ENCODE data around the gene SPECC1L.

Gene SPECC1L

GRCh38 chr22:24330636-24331035, 60.0 kb downstream of the SPECC1L start:
- H3K36me3 Mint-ChIP-seq: peaks cover 43% of the 10 kb centered on the region
- H3K4me1 Mint-ChIP-seq: peaks cover 50% of the 10 kb centered on the region
- no peak for DNase-seq
- no peak overlapping the region for H3K4me3 Mint-ChIP-seq
- no peaks in the 10 kb centered on the region for H3K27me3 Mint-ChIP-seq
- no peaks in the 10 kb centered on the region for H3K9me3 Mint-ChIP-seq
- CTCF ChIA-PET: no interaction called here
- peak overlapping the region; percentile 35 for H3K27ac Mint-ChIP-seq

GRCh38 chr22:24331468-24332440, 61.1 kb downstream of the SPECC1L start:
- no peak overlapping the region for H3K27ac Mint-ChIP-seq
- CTCF ChIA-PET: interaction anchor here (0.9 to 1.1 kb wide), 2 partner anchors 17 to 190 kb away, joined by 3 read pairs; no protein-coding TSS in a partner anchor
- no peak for DNase-seq
- H3K4me3 Mint-ChIP-seq: no peak overlapping the region
- H3K9me3 Mint-ChIP-seq: no peaks in the 10 kb centered on the region
- no peaks in the 10 kb centered on the region for H3K27me3 Mint-ChIP-seq
- peaks cover 43% of the 10 kb centered on the region for H3K36me3 Mint-ChIP-seq
- H3K4me1 Mint-ChIP-seq: peaks cover 42% of the 10 kb centered on the region

GRCh38 chr22:24333301-24333700, 62.7 kb downstream of the SPECC1L start:
- H3K4me3 Mint-ChIP-seq: no peak overlapping the region
- H3K27ac Mint-ChIP-seq: no peak overlapping the region
- peaks cover 43% of the 10 kb centered on the region for H3K36me3 Mint-ChIP-seq
- H3K4me1 Mint-ChIP-seq: peaks cover 38% of the 10 kb centered on the region
- no peak for DNase-seq
- H3K27me3 Mint-ChIP-seq: no peaks in the 10 kb centered on the region
- CTCF ChIA-PET: interaction anchor here (1.1 kb wide), 1 partner anchor 32 kb away, joined by 3 read pairs; no protein-coding TSS in a partner anchor
- no peaks in the 10 kb centered on the region for H3K9me3 Mint-ChIP-seq

- peaks cover 35% of the 10 kb centered on the region for H3K36me3 Mint-ChIP-seq
- H3K4me1 Mint-ChIP-seq: peaks cover 20% of the 10 kb centered on the region
- H3K4me3 Mint-ChIP-seq: no peak overlapping the region
- no peaks in the 10 kb centered on the region for H3K27me3 Mint-ChIP-seq
- CTCF ChIA-PET: interaction anchor here (1.0 kb wide), 1 partner anchor 12 kb away, joined by 3 read pairs; no protein-coding TSS in a partner anchor
- no peak overlapping the region for H3K27ac Mint-ChIP-seq
- H3K9me3 Mint-ChIP-seq: no peaks in the 10 kb centered on the region
- DNase-seq: no peak
Measured at GRCh38 chr22:24335496-24335895, 64.9 kb downstream of the SPECC1L start.

- Mint-ChIP-seq H3K36me3 (peaks cover 32% of the 10 kb centered on the region), H3K9me3 (no peaks in the 10 kb centered on the region), H3K27ac (no peak overlapping the region), H3K4me1 (peaks cover 17% of the 10 kb centered on the region), H3K4me3 (no peak overlapping the region), H3K27me3 (no peaks in the 10 kb centered on the region)
- CTCF ChIA-PET: interaction anchor here (1.5 kb wide), 1 partner anchor 184 kb away, joined by 4 read pairs; no protein-coding TSS in a partner anchor
- DNase-seq: no peak
Measured at GRCh38 chr22:24337894-24338645, 67.4 kb downstream of the SPECC1L start.

- peaks cover 32% of the 10 kb centered on the region for H3K36me3 Mint-ChIP-seq
- peaks cover 17% of the 10 kb centered on the region for H3K4me1 Mint-ChIP-seq
- H3K9me3 Mint-ChIP-seq: no peaks in the 10 kb centered on the region
- DNase-seq: no peak
- H3K4me3 Mint-ChIP-seq: no peak overlapping the region
- H3K27ac Mint-ChIP-seq: peak overlapping the region; percentile 4
- CTCF ChIA-PET: interaction anchor here (1.5 kb wide), 1 partner anchor 183 kb away, joined by 4 read pairs; no protein-coding TSS in a partner anchor
- no peaks in the 10 kb centered on the region for H3K27me3 Mint-ChIP-seq
Measured at GRCh38 chr22:24338726-24339451, 68.3 kb downstream of the SPECC1L start.

GRCh38 chr22:24339452-24339747, 68.8 kb downstream of the SPECC1L start:
- H3K4me1 Mint-ChIP-seq: peaks cover 14% of the 10 kb centered on the region
- CTCF ChIA-PET: interaction anchor here (0.6 kb wide), 1 partner anchor 437 kb away, joined by 5 read pairs; no protein-coding TSS in a partner anchor
- H3K36me3 Mint-ChIP-seq: peaks cover 32% of the 10 kb centered on the region
- no peaks in the 10 kb centered on the region for H3K27me3 Mint-ChIP-seq
- H3K9me3 Mint-ChIP-seq: no peaks in the 10 kb centered on the region
- peak overlapping the region; percentile 4 for H3K27ac Mint-ChIP-seq
- H3K4me3 Mint-ChIP-seq: no peak overlapping the region
- no peak for DNase-seq

GRCh38 chr22:24341627-24342026, 71.0 kb downstream of the SPECC1L start:
- Mint-ChIP-seq H3K4me3 (no peak overlapping the region), H3K27ac (no peak overlapping the region), H3K4me1 (peaks cover 2% of the 10 kb centered on the region), H3K36me3 (peaks cover 34% of the 10 kb centered on the region), H3K9me3 (no peaks in the 10 kb centered on the region), H3K27me3 (no peaks in the 10 kb centered on the region)
- CTCF ChIA-PET: interaction anchor here (0.9 kb wide), 1 partner anchor 18 kb away, joined by 3 read pairs; no protein-coding TSS in a partner anchor
- no peak for DNase-seq

GRCh38 chr22:24350627-24351026, 80.0 kb downstream of the SPECC1L start:
- H3K27me3 Mint-ChIP-seq: no peaks in the 10 kb centered on the region
- no peak overlapping the region for H3K4me3 Mint-ChIP-seq
- H3K9me3 Mint-ChIP-seq: peaks cover 7% of the 10 kb centered on the region
- H3K27ac Mint-ChIP-seq: no peak overlapping the region
- peaks cover 59% of the 10 kb centered on the region for H3K36me3 Mint-ChIP-seq
- CTCF ChIA-PET: no interaction called here
- no peak for DNase-seq
- H3K4me1 Mint-ChIP-seq: no peaks in the 10 kb centered on the region

GRCh38 chr22:24353121-24353520, 82.5 kb downstream of the SPECC1L start:
- DNase-seq: no peak
- Mint-ChIP-seq H3K4me1 (no peaks in the 10 kb centered on the region), H3K27ac (no peak overlapping the region), H3K36me3 (peaks cover 62% of the 10 kb centered on the region), H3K4me3 (no peak overlapping the region), H3K27me3 (no peaks in the 10 kb centered on the region), H3K9me3 (peaks cover 7% of the 10 kb centered on the region)
- CTCF ChIA-PET: no interaction called here

GRCh38 chr22:24355574-24355973, 84.9 kb downstream of the SPECC1L start:
- Mint-ChIP-seq H3K27ac (no peak overlapping the region), H3K4me3 (no peak overlapping the region), H3K9me3 (peaks cover 7% of the 10 kb centered on the region), H3K4me1 (peaks cover 8% of the 10 kb centered on the region), H3K36me3 (peaks cover 61% of the 10 kb centered on the region), H3K27me3 (no peaks in the 10 kb centered on the region)
- DNase-seq: no peak
- CTCF ChIA-PET: no interaction called here

GRCh38 chr22:24357547-24357946, 86.9 kb downstream of the SPECC1L start:
- CTCF ChIA-PET: interaction anchor here (1.2 to 1.4 kb wide), 2 partner anchors 10 to 50 kb away, joined by 3 read pairs; no protein-coding TSS in a partner anchor
- Mint-ChIP-seq H3K9me3 (peaks cover 7% of the 10 kb centered on the region), H3K27ac (no peak overlapping the region), H3K4me3 (no peak overlapping the region), H3K27me3 (no peaks in the 10 kb centered on the region), H3K4me1 (peaks cover 8% of the 10 kb centered on the region), H3K36me3 (peaks cover 56% of the 10 kb centered on the region)
- no peak for DNase-seq

- Mint-ChIP-seq H3K27ac (no peak overlapping the region), H3K4me1 (peaks cover 8% of the 10 kb centered on the region), H3K27me3 (no peaks in the 10 kb centered on the region), H3K36me3 (peaks cover 49% of the 10 kb centered on the region), H3K9me3 (peaks cover 5% of the 10 kb centered on the region), H3K4me3 (no peak overlapping the region)
- no peak for DNase-seq
- CTCF ChIA-PET: interaction anchor here (1.2 to 1.4 kb wide), 2 partner anchors 11 to 49 kb away, joined by 3 read pairs; no protein-coding TSS in a partner anchor
Measured at GRCh38 chr22:24358105-24358836, 87.6 kb downstream of the SPECC1L start.

Data from activated naive CD4-positive, alpha-beta T cell treated with anti-CD3 and anti-CD28 coated beads, Interleukin-2, amount 10 ng/mL, durations not matched to agents 7 days and 5 days (primary cell).